ENCODE results near the gene PRR7. TPM values are rescaled to one million over a fixed set of nuclear protein-coding genes. Genes with fewer than 3 reads are reported as not detected.

PRR7 gene
- total RNA-seq, 2 experiments from 2014 or later, result 9.8 to 11.6 TPM

- H3K27me3 Mint-ChIP-seq (ENCODE audit: low read depth), result peaks cover 18% of the 10 kb centered on the region
- ChIA-PET CTCF (interaction anchor here (0.9 to 6.2 kb wide), 9 partner anchors 9 to 126 kb away, joined by 5 to 97 read pairs (median 11); partner anchors contain the start of gene DBN1), POLR2A (interaction anchor here (1.0 to 1.7 kb wide), 6 partner anchors 10 to 25 kb away, joined by 3 to 7 read pairs (median 4); no protein-coding TSS in a partner anchor)
- H3K4me1 Mint-ChIP-seq (ENCODE audit: low read depth), result peaks cover 61% of the 10 kb centered on the region
- ATAC-seq, result peak; percentile 91
- H3K9me3 Mint-ChIP-seq (ENCODE audit: insufficient read depth), result no peaks in the 10 kb centered on the region
- peaks cover 11% of the 10 kb centered on the region for H3K36me3 Mint-ChIP-seq (ENCODE audit: low read depth)
- H3K27ac Mint-ChIP-seq, result peak within 1 kb of the TSS; percentile 67
- peak within 1 kb of the TSS; percentile 82 for H3K4me3 Mint-ChIP-seq
- peak; percentile 97 for DNase-seq
Observed at GRCh38 chr5:177497292-177498012, 50.8 kb downstream of the PRR7 start, which contains the start of gene PDLIM7. Gene PDLIM7 (minus strand): TSS chr5:177497604. CDS start chr5:177496512, 1,092 bp downstream.

GRCh38 chr5:177498013-177498787 lies 51.6 kb downstream of the PRR7 start:
- H3K27ac Mint-ChIP-seq, result peak overlapping the region; percentile 67
- ATAC-seq, result peak; percentile 26
- peaks cover 3% of the 10 kb centered on the region for H3K36me3 Mint-ChIP-seq (ENCODE audit: low read depth)
- DNase-seq, result peak; percentile 59
- no peaks in the 10 kb centered on the region for H3K9me3 Mint-ChIP-seq (ENCODE audit: insufficient read depth)
- CTCF ChIA-PET, result interaction anchor here (0.9 to 6.2 kb wide), 10 partner anchors 10 to 127 kb away, joined by 3 to 97 read pairs (median 10); partner anchors contain the start of gene DBN1
- peaks cover 18% of the 10 kb centered on the region for H3K27me3 Mint-ChIP-seq (ENCODE audit: low read depth)
- POLR2A ChIA-PET, result interaction anchor here (1.0 to 1.7 kb wide), 5 partner anchors 9 to 26 kb away, joined by 4 to 7 read pairs (median 4); no protein-coding TSS in a partner anchor
- H3K4me3 Mint-ChIP-seq, result peak overlapping the region; percentile 82
- H3K4me1 Mint-ChIP-seq (ENCODE audit: low read depth), result peaks cover 53% of the 10 kb centered on the region

GRCh38 chr5:177499842-177500241 lies 53.2 kb downstream of the PRR7 start:
- ATAC-seq (no peak), DNase-seq (no peak)
- peaks cover 18% of the 10 kb centered on the region for H3K27me3 Mint-ChIP-seq (ENCODE audit: low read depth)
- H3K27ac Mint-ChIP-seq, result no peak overlapping the region
- no peak overlapping the region for H3K4me3 Mint-ChIP-seq
- H3K9me3 Mint-ChIP-seq (ENCODE audit: insufficient read depth), result no peaks in the 10 kb centered on the region
- POLR2A ChIA-PET, result no interaction called here
- H3K4me1 Mint-ChIP-seq (ENCODE audit: low read depth), result peaks cover 38% of the 10 kb centered on the region
- no peaks in the 10 kb centered on the region for H3K36me3 Mint-ChIP-seq (ENCODE audit: low read depth)
- CTCF ChIA-PET, result interaction anchor here (1.2 to 6.2 kb wide), 8 partner anchors 10 to 386 kb away, joined by 5 to 97 read pairs (median 22); partner anchors contain the start of genes DOK3 and LMAN2

GRCh38 chr5:177500685-177501522 lies 54.3 kb downstream of the PRR7 start:
- H3K4me3 Mint-ChIP-seq, result no peak overlapping the region
- H3K27ac Mint-ChIP-seq, result no peak overlapping the region
- ChIA-PET CTCF (interaction anchor here (0.6 to 6.2 kb wide), 37 partner anchors 9 to 387 kb away, joined by 3 to 97 read pairs (median 5); partner anchors contain the start of genes DDX41, DOK3, GRK6 and LMAN2), POLR2A (interaction anchor here (1.4 kb wide), 3 partner anchors 13 to 110 kb away, joined by 3 to 5 read pairs (median 5); no protein-coding TSS in a partner anchor)
- no peaks in the 10 kb centered on the region for H3K36me3 Mint-ChIP-seq (ENCODE audit: low read depth)
- ATAC-seq, result peak; percentile 28
- H3K4me1 Mint-ChIP-seq (ENCODE audit: low read depth), result peaks cover 27% of the 10 kb centered on the region
- no peaks in the 10 kb centered on the region for H3K9me3 Mint-ChIP-seq (ENCODE audit: insufficient read depth)
- peak; percentile 90 for DNase-seq
- peaks cover 18% of the 10 kb centered on the region for H3K27me3 Mint-ChIP-seq (ENCODE audit: low read depth)

- H3K4me3 Mint-ChIP-seq, result no peak overlapping the region
Observed at GRCh38 chr5:177501874-177502678, 55.5 kb downstream of the PRR7 start.

GRCh38 chr5:177502886-177503285 lies 56.3 kb downstream of the PRR7 start:
- Mint-ChIP-seq H3K4me3 (no peak overlapping the region), H3K9me3 (ENCODE audit: insufficient read depth) (no peaks in the 10 kb centered on the region), H3K36me3 (ENCODE audit: low read depth) (no peaks in the 10 kb centered on the region), H3K4me1 (ENCODE audit: low read depth) (peaks cover 19% of the 10 kb centered on the region), H3K27me3 (ENCODE audit: low read depth) (peaks cover 16% of the 10 kb centered on the region), H3K27ac (no peak overlapping the region)
- DNase-seq (no peak), ATAC-seq (no peak)
- ChIA-PET CTCF (interaction anchor here (1.4 to 6.2 kb wide), 9 partner anchors 14 to 389 kb away, joined by 3 to 97 read pairs (median 17); partner anchors contain the start of gene DDX41), POLR2A (no interaction called here)

More at GRCh38 chr5:177501874-177502678, 55.5 kb downstream of the PRR7 start:
- H3K27me3 Mint-ChIP-seq (ENCODE audit: low read depth), result peaks cover 18% of the 10 kb centered on the region
- ATAC-seq, result no peak
- H3K36me3 Mint-ChIP-seq (ENCODE audit: low read depth), result no peaks in the 10 kb centered on the region
- H3K27ac Mint-ChIP-seq, result no peak overlapping the region
- ChIA-PET CTCF (interaction anchor here (0.8 to 6.2 kb wide), 37 partner anchors 8 to 388 kb away, joined by 3 to 97 read pairs (median 5); partner anchors contain the start of genes DDX41, DOK3, GRK6 and LMAN2), POLR2A (interaction anchor here (1.4 kb wide), 2 partner anchors 30 to 111 kb away, joined by 5 read pairs; no protein-coding TSS in a partner anchor)
- H3K4me1 Mint-ChIP-seq (ENCODE audit: low read depth), result peaks cover 21% of the 10 kb centered on the region
- DNase-seq, result no peak
- no peaks in the 10 kb centered on the region for H3K9me3 Mint-ChIP-seq (ENCODE audit: insufficient read depth)

- ChIA-PET CTCF (interaction anchor here (1.4 to 6.2 kb wide), 5 partner anchors 13 to 194 kb away, joined by 4 to 97 read pairs (median 17); partner anchors contain the start of gene DDX41), POLR2A (interaction anchor here (1.0 kb wide), 1 partner anchor 12 kb away, joined by 3 read pairs; no protein-coding TSS in a partner anchor)
- no peak for ATAC-seq
- DNase-seq, result no peak
- Mint-ChIP-seq H3K27ac (no peak overlapping the region), H3K9me3 (ENCODE audit: insufficient read depth) (no peaks in the 10 kb centered on the region), H3K27me3 (ENCODE audit: low read depth) (peaks cover 11% of the 10 kb centered on the region), H3K4me3 (no peak overlapping the region), H3K36me3 (ENCODE audit: low read depth) (no peaks in the 10 kb centered on the region), H3K4me1 (ENCODE audit: low read depth) (peaks cover 13% of the 10 kb centered on the region)
Observed at GRCh38 chr5:177503351-177504085, 56.9 kb downstream of the PRR7 start.

GRCh38 chr5:177504086-177505056 lies 57.8 kb downstream of the PRR7 start:
- Mint-ChIP-seq H3K27ac (no peak overlapping the region), H3K36me3 (ENCODE audit: low read depth) (no peaks in the 10 kb centered on the region), H3K27me3 (ENCODE audit: low read depth) (peaks cover 6% of the 10 kb centered on the region), H3K9me3 (ENCODE audit: insufficient read depth) (no peaks in the 10 kb centered on the region), H3K4me3 (no peak overlapping the region), H3K4me1 (ENCODE audit: low read depth) (peaks cover 12% of the 10 kb centered on the region)
- ChIA-PET CTCF (interaction anchor here (1.3 to 4.8 kb wide), 4 partner anchors 47 to 114 kb away, joined by 4 to 76 read pairs (median 17); no protein-coding TSS in a partner anchor), POLR2A (interaction anchor here (1.0 kb wide), 1 partner anchor 11 kb away, joined by 3 read pairs; no protein-coding TSS in a partner anchor)
- ATAC-seq (no peak), DNase-seq (no peak)

- Mint-ChIP-seq H3K27ac (no peak overlapping the region), H3K4me3 (no peak overlapping the region), H3K36me3 (ENCODE audit: low read depth) (no peaks in the 10 kb centered on the region), H3K9me3 (ENCODE audit: insufficient read depth) (no peaks in the 10 kb centered on the region), H3K27me3 (ENCODE audit: low read depth) (no peaks in the 10 kb centered on the region), H3K4me1 (ENCODE audit: low read depth) (peaks cover 15% of the 10 kb centered on the region)
- ATAC-seq (no peak), DNase-seq (no peak)
- ChIA-PET CTCF (interaction anchor here (0.7 to 4.8 kb wide), 4 partner anchors 48 to 115 kb away, joined by 3 to 23 read pairs (median 8); no protein-coding TSS in a partner anchor), POLR2A (no interaction called here)
Observed at GRCh38 chr5:177505075-177505474, 58.5 kb downstream of the PRR7 start.
